K562 (cell line): Measurements from ENCODE around the gene TFRC. TPM values are rescaled to one million over a fixed set of nuclear protein-coding genes. Genes with fewer than 3 reads are reported as not detected.

Source experiments
- ARID1B ChIP-seq: fragments of 450-650 bp; IDR thresholded peaks from 2 replicates; pipeline ENCODE4 v1.6.1; 2016; ENCODE audit warnings: antibody characterized with exemption, mild to moderate bottlenecking, inconsistent platforms
- ATF3 ChIP-seq, 2 experiments: fragments of 450-650 bp in 1 of 2; sonication (generic) in 1 of 2; formaldehyde crosslinking in 1 of 2; IDR thresholded peaks in 1 of 2; conservative IDR thresholded peaks in 1 of 2; 2 replicates each; pipeline versions ENCODE4 v1.6.1 to v1.8.1; 2016 to 2023; ENCODE audit warnings: mild to moderate bottlenecking in 2 of 2, moderate library complexity in 2 of 2, inconsistent platforms in 1 of 2, missing genetic modification reagents in 1 of 2
- BHLHE40 ChIP-seq: IDR thresholded peaks from 2 replicates; pipeline ENCODE4 v1.6.1; 2011; ENCODE audit warnings: low read length, improper control_type of control experiment
- JUND ChIP-seq, 2 experiments: IDR thresholded peaks; 2 replicates in 1 of 2; 3 replicates in 1 of 2; pipeline ENCODE4 v1.6.1; 2011; ENCODE audit warnings: borderline replicate concordance in 2 of 2, low read depth in 2 of 2, low read length in 2 of 2, improper control_type of control experiment in 1 of 2, missing biosample characterization in 1 of 2, missing genetic modification characterization in 1 of 2, missing genetic modification reagents in 1 of 2
- MAZ ChIP-seq, 2 experiments: fragments of 450-650 bp in 1 of 2; sonication (generic) in 1 of 2; formaldehyde crosslinking; IDR thresholded peaks in 1 of 2; conservative IDR thresholded peaks in 1 of 2; 2 replicates each; pipeline versions ENCODE4 v1.4.0 to v1.5.0; 2020; ENCODE audit warnings: mild to moderate bottlenecking in 1 of 2, missing genetic modification reagents in 1 of 2
- SIRT6 ChIP-seq: IDR thresholded peaks from one replicate; pipeline ENCODE4 v1.6.1; 2012; ENCODE audit warnings: low read depth, mild to moderate bottlenecking, control low read depth, inconsistent platforms, low read length, moderate library complexity
- USF1 ChIP-seq: sonication (generic); formaldehyde crosslinking; IDR thresholded peaks from 2 replicates; pipeline ENCODE4 v1.9.0; 2022; ENCODE audit warnings: mild to moderate bottlenecking, missing genetic modification reagents
- polyA plus RNA-seq, 8 experiments: library from polyadenylated mRNA; depleted of rRNA in 4 of 8; stranded (reverse) in 5 of 8; unstranded in 3 of 8; fragments of >200 nt; fragmentation: Nextera tagmentation in 2 of 8; fragmentation: Illumina TruSeq in 1 of 8; extraction: Ambion mirVana in 2 of 8; extraction: Trizol in 1 of 8; gene quantifications; 2 replicates each; pipeline versions ENCODE4 v1.2.1 to v1.2.3, GENCODE V29; 2011 to 2014; ENCODE audit warnings: inconsistent platforms in 1 of 8, missing spikeins in 1 of 8
- total RNA-seq, 7 experiments: library from RNA; depleted of rRNA in 6 of 7; stranded (reverse); fragments of >200 nt in 6 of 7; fragmentation: Illumina TruSeq in 2 of 7; extraction: Trizol in 2 of 7; gene quantifications; 2 replicates each; pipeline versions ENCODE4 v1.2.1 to v1.2.3, GENCODE V29; 2011 to 2021; ENCODE audit warnings: low replicate concordance in 1 of 7
- TF ChIP-seq, protein P1 (sequence below): IDR thresholded peaks from 2 replicates; pipeline ENCODE4 v1.6.1; 2011; ENCODE audit not compliant: insufficient read length; ENCODE audit errors: extremely low read depth

The TFRC gene
- total and polyA plus RNA-seq, 9 of the 15 experiments (the other 6 are each of a cell fraction or from before 2014, with no cell fraction given) = 149 to 679 (median 332) TPM

DNA sequence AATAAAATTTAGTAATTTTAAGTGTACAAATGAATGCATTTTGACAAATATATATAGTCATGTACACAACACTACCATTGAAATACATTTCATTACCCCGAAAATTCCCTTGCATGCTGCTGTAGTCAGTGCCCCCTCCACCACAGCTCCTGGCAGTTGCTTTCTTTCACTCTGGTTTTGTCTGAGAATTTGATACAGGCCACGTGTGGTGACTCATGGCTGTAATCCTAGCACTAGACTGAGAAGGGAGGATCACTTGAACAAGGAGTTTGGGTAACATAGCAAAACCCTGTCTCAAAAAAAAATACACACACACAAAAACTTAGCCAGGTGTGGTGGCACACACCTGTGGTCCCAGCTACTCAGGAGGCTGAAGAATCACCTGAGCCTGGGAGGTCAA is 65.4 kb downstream of the TFRC start (continued):
- TF ChIP-seq ATF3 (IDR thresholded peaks at IDR 0.05) = peak; percentile 49
- TF ChIP-seq ATF3 (CRISPR knock-in tag; conservative IDR thresholded peaks at IDR 0.05) = no peak
- peak; percentile 49; the same call in 1 of the 2 replicates for TF ChIP-seq BHLHE40
- 0 out of 2 replicates have a peak, but pooled peaks have one; percentile 13 for TF ChIP-seq ARID1B
- TF ChIP-seq, protein P1, sequence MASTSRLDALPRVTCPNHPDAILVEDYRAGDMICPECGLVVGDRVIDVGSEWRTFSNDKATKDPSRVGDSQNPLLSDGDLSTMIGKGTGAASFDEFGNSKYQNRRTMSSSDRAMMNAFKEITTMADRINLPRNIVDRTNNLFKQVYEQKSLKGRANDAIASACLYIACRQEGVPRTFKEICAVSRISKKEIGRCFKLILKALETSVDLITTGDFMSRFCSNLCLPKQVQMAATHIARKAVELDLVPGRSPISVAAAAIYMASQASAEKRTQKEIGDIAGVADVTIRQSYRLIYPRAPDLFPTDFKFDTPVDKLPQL = no peak
- TF ChIP-seq JUND (IDR thresholded peaks at IDR 0.05; ENCODE audit: borderline replicate concordance, low read depth, low read length) = peak; percentile 41; the same call in 1 of the 2 replicates
- TF ChIP-seq JUND (tag; IDR thresholded peaks at IDR 0.05; ENCODE audit: borderline replicate concordance, low read depth, low read length) = 0 out of 3 replicates have a peak, but pooled peaks have one; percentile 30
- no peak for TF ChIP-seq MAZ (CRISPR knock-in tag; conservative IDR thresholded peaks at IDR 0.05 in 1 of 2, IDR thresholded peaks at IDR 0.05 in 1 of 2)
- TF ChIP-seq SIRT6 = no peak
- peak; percentile 34; the same call in 1 of the 2 replicates for TF ChIP-seq USF1 (CRISPR knock-in tag)
- TF ChIP-seq, all 486 proteins: peak for 6
